Measurements from ENCODE around the gene SEC14L6. TPM values are rescaled to one million over a fixed set of nuclear protein-coding genes. Genes with fewer than 3 reads are reported as not detected.

The SEC14L6 gene
- polyA plus RNA-seq, 3 donors, result not detected

- Mint-ChIP-seq H3K9me3 (peaks cover 0 to 2% (median 0%) of the 10 kb centered on the region in 7 donors), H3K27ac (no peak within 1 kb of the TSS), H3K4me3 (peak within 1 kb of the TSS in 1 of 2 donors; percentile 73), H3K27me3 (ENCODE audit: low read depth in 3 of 3) (peaks cover 21 to 24% (median 23%) of the 10 kb centered on the region in 3 donors), H3K4me1 (peaks cover 4% of the 10 kb centered on the region), H3K36me3 (peaks cover 38 to 44% of the 10 kb centered on the region in 2 donors)
- H3K36me3 ChIP-seq (replicated peaks in 1 of 2; ENCODE audit: control insufficient read depth in 1 of 2, insufficient read depth in 2 of 2, low read length in 2 of 2), result peaks cover 41 to 44% of the 10 kb centered on the region in 2 donors
- intact Hi-C loops (cut with micrococcal nuclease), result no loop called here
- no peak within 1 kb of the TSS for H3K4me2 ChIP-seq (replicated peaks; ENCODE audit: extremely low read depth, low read length, poor library complexity, severe bottlenecking)
- H3K79me2 ChIP-seq (ENCODE audit: insufficient read depth, low read length), result no peaks in the 10 kb centered on the region
- H4K20me1 ChIP-seq (ENCODE audit: insufficient read depth, low read length), result no peaks in the 10 kb centered on the region
- WGBS (ENCODE audit: insufficient coverage), result 28% methylated on average over 61 of the region's 75 CpGs
- H3K9ac ChIP-seq (ENCODE audit: insufficient read depth, low read length, poor library complexity, severe bottlenecking), result no peak within 1 kb of the TSS
- no peaks in the 10 kb centered on the region for H3K9me3 ChIP-seq (replicated peaks in 1 of 2; ENCODE audit: control insufficient read depth in 1 of 2, insufficient read depth in 1 of 2, low read length in 2 of 2)
- H3K4me3 ChIP-seq (replicated peaks in 1 of 3; ENCODE audit: low read depth in 2 of 3, low read length in 3 of 3), result no peak within 1 kb of the TSS
- peaks cover 0 to 20% of the 10 kb centered on the region in 2 donors for H3K27me3 ChIP-seq (ENCODE audit: control insufficient read depth in 2 of 2, insufficient read depth in 2 of 2, low read length in 2 of 2)
- no peaks in the 10 kb centered on the region for H3K4me1 ChIP-seq (ENCODE audit: control insufficient read depth in 1 of 2, insufficient read depth in 2 of 2, low read length in 2 of 2)
- no peak within 1 kb of the TSS for H2AFZ ChIP-seq (ENCODE audit: insufficient read depth, low read depth, low read length, poor library complexity, severe bottlenecking)
- no peak within 1 kb of the TSS for H3K27ac ChIP-seq (ENCODE audit: low read depth in 1 of 2, low read length in 2 of 2)
- DNase-seq, result no peak
- no peak for TF ChIP-seq CTCF (IDR thresholded peaks at IDR 0.05)
These were observed 27.8 kb upstream of the SEC14L6 start, which contains the start of gene GAL3ST1 for GRCh38 chr22:30574095-30574981. Gene GAL3ST1 (minus strand): TSS chr22:30574665. CDS start chr22:30557392, 17,273 bp downstream.

- no peak overlapping the region for H3K4me2 ChIP-seq (replicated peaks; ENCODE audit: extremely low read depth, low read length, poor library complexity, severe bottlenecking)
- peaks cover 24 to 27% (median 25%) of the 10 kb centered on the region in 3 donors for H3K27me3 Mint-ChIP-seq (ENCODE audit: low read depth in 3 of 3)
- TF ChIP-seq CTCF (IDR thresholded peaks at IDR 0.05), result no peak
- no peak overlapping the region for H3K4me3 ChIP-seq (replicated peaks in 1 of 3; ENCODE audit: low read depth in 2 of 3, low read length in 3 of 3)
- no peak overlapping the region for H3K27ac Mint-ChIP-seq
- WGBS (ENCODE audit: insufficient coverage), result 72% methylated on average over 3 of the region's 7 CpGs
- peaks cover 31 to 37% of the 10 kb centered on the region in 2 donors for H3K36me3 Mint-ChIP-seq
- no peaks in the 10 kb centered on the region for H3K9me3 ChIP-seq (replicated peaks in 1 of 2; ENCODE audit: control insufficient read depth in 1 of 2, insufficient read depth in 1 of 2, low read length in 2 of 2)
- no peaks in the 10 kb centered on the region for H4K20me1 ChIP-seq (ENCODE audit: insufficient read depth, low read length)
- H2AFZ ChIP-seq (ENCODE audit: insufficient read depth, low read depth, low read length, poor library complexity, severe bottlenecking), result no peak overlapping the region
- intact Hi-C loops (cut with micrococcal nuclease), result no loop called here
- DNase-seq, result no peak
- peaks cover 0 to 20% of the 10 kb centered on the region in 2 donors for H3K27me3 ChIP-seq (ENCODE audit: control insufficient read depth in 2 of 2, insufficient read depth in 2 of 2, low read length in 2 of 2)
- H3K4me1 ChIP-seq (ENCODE audit: control insufficient read depth in 1 of 2, insufficient read depth in 2 of 2, low read length in 2 of 2), result no peaks in the 10 kb centered on the region
- peaks cover 4% of the 10 kb centered on the region for H3K4me1 Mint-ChIP-seq
- peaks cover 0 to 2% (median 0%) of the 10 kb centered on the region in 7 donors for H3K9me3 Mint-ChIP-seq
- H3K27ac ChIP-seq (ENCODE audit: low read depth in 1 of 2, low read length in 2 of 2), result no peak overlapping the region
- peaks cover 34 to 37% of the 10 kb centered on the region in 2 donors for H3K36me3 ChIP-seq (replicated peaks in 1 of 2; ENCODE audit: control insufficient read depth in 1 of 2, insufficient read depth in 2 of 2, low read length in 2 of 2)
- H3K4me3 Mint-ChIP-seq, result no peak overlapping the region
- no peak overlapping the region for H3K9ac ChIP-seq (ENCODE audit: insufficient read depth, low read length, poor library complexity, severe bottlenecking)
- no peaks in the 10 kb centered on the region for H3K79me2 ChIP-seq (ENCODE audit: insufficient read depth, low read length)
These were observed 27.1 kb upstream of the SEC14L6 start for GRCh38 chr22:30573594-30574094.

All from CD14-positive monocyte (primary cell).